Measurements from ENCODE around the gene ARFGAP1.

ARFGAP1 gene

GRCh38 chr20:63272105-63273058, at the start of gene ARFGAP1:
ARFGAP1 (plus strand) TSS chr20:63272813; CDS start chr20:63275581, 2,768 bp downstream.
- TF ChIP-seq GATA1 (IDR thresholded peaks at IDR 0.05; ENCODE audit: low read depth, low read length) (no peak), POLR2A (IDR thresholded peaks at IDR 0.05; ENCODE audit: low read length) (peak; percentile 60)
- DNase-seq = peak; percentile 91 to 94

GRCh38 chr20:63223121-63223825, 49.3 kb upstream of the ARFGAP1 start:
- DNase-seq = peak; percentile 39 to 61
- TF ChIP-seq POLR2A (IDR thresholded peaks at IDR 0.05; ENCODE audit: low read length) (no peak), GATA1 (IDR thresholded peaks at IDR 0.05; ENCODE audit: low read depth, low read length) (no peak)

- no peak for DNase-seq
- no peak for TF ChIP-seq POLR2A (IDR thresholded peaks at IDR 0.05; ENCODE audit: low read length)
- no peak for TF ChIP-seq GATA1 (IDR thresholded peaks at IDR 0.05; ENCODE audit: low read depth, low read length)
Observed at GRCh38 chr20:63223826-63224207, 48.8 kb upstream of the ARFGAP1 start.

GRCh38 chr20:63224412-63225081, 48.1 kb upstream of the ARFGAP1 start:
- DNase-seq = no peak
- TF ChIP-seq GATA1 (IDR thresholded peaks at IDR 0.05; ENCODE audit: low read depth, low read length) (no peak), POLR2A (IDR thresholded peaks at IDR 0.05; ENCODE audit: low read length) (no peak)

- no peak for DNase-seq
- TF ChIP-seq GATA1 (IDR thresholded peaks at IDR 0.05; ENCODE audit: low read depth, low read length) (no peak), POLR2A (IDR thresholded peaks at IDR 0.05; ENCODE audit: low read length) (no peak)
Observed at GRCh38 chr20:63225082-63225454, 47.5 kb upstream of the ARFGAP1 start.

- TF ChIP-seq POLR2A (IDR thresholded peaks at IDR 0.05; ENCODE audit: low read length) = no peak
- no peak for TF ChIP-seq GATA1 (IDR thresholded peaks at IDR 0.05; ENCODE audit: low read depth, low read length)
- no peak for DNase-seq
Observed at GRCh38 chr20:63226042-63226943, 46.3 kb upstream of the ARFGAP1 start.

GRCh38 chr20:63227260-63227659, 45.4 kb upstream of the ARFGAP1 start:
- TF ChIP-seq POLR2A (IDR thresholded peaks at IDR 0.05; ENCODE audit: low read length) (no peak), GATA1 (IDR thresholded peaks at IDR 0.05; ENCODE audit: low read depth, low read length) (no peak)
- no peak for DNase-seq

GRCh38 chr20:63228806-63229205, 43.8 kb upstream of the ARFGAP1 start:
- no peak for DNase-seq
- TF ChIP-seq POLR2A (IDR thresholded peaks at IDR 0.05; ENCODE audit: low read length) (no peak), GATA1 (IDR thresholded peaks at IDR 0.05; ENCODE audit: low read depth, low read length) (no peak)

GRCh38 chr20:63230800-63231268, 41.8 kb upstream of the ARFGAP1 start:
- peak; percentile 38 to 48 for DNase-seq
- no peak for TF ChIP-seq GATA1 (IDR thresholded peaks at IDR 0.05; ENCODE audit: low read depth, low read length)
- TF ChIP-seq POLR2A (IDR thresholded peaks at IDR 0.05; ENCODE audit: low read length) = no peak

- no peak for DNase-seq
- TF ChIP-seq GATA1 (IDR thresholded peaks at IDR 0.05; ENCODE audit: low read depth, low read length) = no peak
- no peak for TF ChIP-seq POLR2A (IDR thresholded peaks at IDR 0.05; ENCODE audit: low read length)
Observed at GRCh38 chr20:63232235-63233060, 40.2 kb upstream of the ARFGAP1 start.

GRCh38 chr20:63233061-63233344, 39.6 kb upstream of the ARFGAP1 start:
- no peak for DNase-seq
- TF ChIP-seq GATA1 (IDR thresholded peaks at IDR 0.05; ENCODE audit: low read depth, low read length) (no peak), POLR2A (IDR thresholded peaks at IDR 0.05; ENCODE audit: low read length) (no peak)

- TF ChIP-seq POLR2A (IDR thresholded peaks at IDR 0.05; ENCODE audit: low read length) (no peak), GATA1 (IDR thresholded peaks at IDR 0.05; ENCODE audit: low read depth, low read length) (no peak)
- DNase-seq = no peak
Observed at GRCh38 chr20:63233924-63234323, 38.7 kb upstream of the ARFGAP1 start.

All from erythroblast (primary cell).